HG03045 (cell line): ENCODE measurements around the gene CROCC2.

Experiments
- ATAC-seq: cut with Tn5 transposase; IDR thresholded peaks from one replicate; pipeline ENCODE4 v1.9.1; 2021; ENCODE audit warnings: mild to moderate bottlenecking, moderate library complexity; ENCODE audit not compliant: unreplicated experiment

CROCC2 gene

GRCh38 chr2:241008711-241009121 is 102.6 kb downstream of the CROCC2 start:
- ATAC-seq, result no peak

DNA sequence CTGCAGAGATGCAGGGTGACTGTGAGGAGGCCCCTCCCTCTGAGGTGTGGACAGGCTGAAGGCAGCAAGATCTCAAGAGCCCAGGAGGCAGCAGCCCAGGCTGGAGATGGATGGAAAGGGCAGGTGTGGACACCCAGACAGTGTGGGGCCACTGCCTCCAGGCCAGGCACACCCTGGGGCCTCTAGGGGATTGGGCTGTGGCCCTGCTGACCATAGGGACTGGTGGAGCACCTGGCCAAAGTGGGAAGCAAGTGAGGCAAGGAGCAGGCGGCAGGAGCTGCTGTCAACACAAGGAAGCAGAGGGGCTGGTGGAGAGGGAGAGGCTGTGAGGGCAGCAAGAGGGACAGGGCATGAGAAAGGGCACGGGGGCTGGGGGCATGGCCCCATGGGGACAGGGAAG is 103.1 kb downstream of the CROCC2 start:
- ATAC-seq, result no peak

DNA sequence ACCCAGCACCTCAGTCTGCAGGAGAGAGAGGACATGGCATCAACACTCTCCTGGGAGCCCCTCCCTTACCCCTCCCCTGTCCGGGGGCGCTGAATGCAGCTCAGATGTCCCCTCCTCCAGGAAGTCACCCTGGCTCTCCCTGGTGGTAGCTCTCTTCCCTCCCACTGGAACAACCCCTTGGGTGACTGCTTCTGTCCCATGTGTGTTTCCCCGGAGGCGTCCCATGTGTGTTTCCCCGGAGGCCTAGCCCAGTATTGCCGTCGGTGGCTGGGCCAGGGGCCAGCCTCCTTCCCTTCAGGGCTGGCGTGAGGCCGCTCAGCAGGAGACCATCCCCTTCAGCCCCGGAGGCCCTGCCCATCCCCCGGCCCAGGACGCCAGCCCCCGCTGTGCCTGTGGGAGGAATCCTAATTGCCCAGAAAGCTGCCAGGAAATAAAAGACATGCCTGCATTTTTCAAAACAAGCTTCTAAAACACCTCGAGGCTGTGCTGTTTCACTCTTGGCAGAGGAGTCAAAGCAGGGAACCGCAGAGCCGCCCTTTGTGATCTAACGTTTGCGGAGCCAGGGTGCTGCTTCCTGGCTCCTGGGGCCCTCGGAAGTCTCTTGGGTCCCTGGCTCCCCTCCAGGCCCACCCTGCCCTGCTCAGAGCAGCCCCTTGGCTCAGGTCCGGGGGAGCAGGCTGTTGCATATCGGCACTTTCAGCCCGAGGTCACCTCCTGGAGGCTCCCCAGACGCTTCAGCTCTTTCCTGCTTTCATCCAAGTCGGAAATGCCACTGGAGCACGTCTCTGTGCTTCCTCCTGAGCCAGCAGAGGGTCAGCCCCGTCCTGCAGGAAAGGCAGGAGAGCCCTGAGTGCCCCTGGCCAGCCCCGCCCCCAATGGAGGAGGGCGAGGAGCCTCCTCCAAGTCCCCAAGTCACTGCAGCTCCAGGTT is 103.7 kb downstream of the CROCC2 start:
- ATAC-seq, result no peak

- no peak for ATAC-seq
Observed at GRCh38 chr2:241010531-241011295, 104.6 kb downstream of the CROCC2 start.

DNA sequence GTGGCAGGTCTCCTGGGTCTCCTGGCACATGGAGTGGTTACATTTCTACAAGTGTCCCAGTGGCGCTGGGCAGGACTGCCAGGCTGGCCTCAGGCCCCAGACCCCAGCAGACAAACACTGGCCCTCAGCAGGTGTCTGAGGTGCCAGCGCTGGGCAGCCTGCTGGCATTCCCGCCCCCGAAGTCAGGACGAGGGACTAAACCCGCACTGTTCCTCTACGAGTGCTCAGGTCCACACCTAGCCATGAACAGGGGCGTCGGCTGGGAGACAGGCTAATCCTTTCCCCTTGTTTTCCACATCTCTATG is 105.1 kb downstream of the CROCC2 start:
- ATAC-seq, result no peak

- no peak for ATAC-seq
Observed at GRCh38 chr2:241011751-241012510, 105.8 kb downstream of the CROCC2 start.

- no peak for ATAC-seq
Observed at GRCh38 chr2:241014224-241014623, 108.1 kb downstream of the CROCC2 start.

GRCh38 chr2:241014764-241015163 is 108.6 kb downstream of the CROCC2 start:
- ATAC-seq, result no peak

GRCh38 chr2:241015439-241015838 is 109.3 kb downstream of the CROCC2 start:
- ATAC-seq, result no peak

DNA sequence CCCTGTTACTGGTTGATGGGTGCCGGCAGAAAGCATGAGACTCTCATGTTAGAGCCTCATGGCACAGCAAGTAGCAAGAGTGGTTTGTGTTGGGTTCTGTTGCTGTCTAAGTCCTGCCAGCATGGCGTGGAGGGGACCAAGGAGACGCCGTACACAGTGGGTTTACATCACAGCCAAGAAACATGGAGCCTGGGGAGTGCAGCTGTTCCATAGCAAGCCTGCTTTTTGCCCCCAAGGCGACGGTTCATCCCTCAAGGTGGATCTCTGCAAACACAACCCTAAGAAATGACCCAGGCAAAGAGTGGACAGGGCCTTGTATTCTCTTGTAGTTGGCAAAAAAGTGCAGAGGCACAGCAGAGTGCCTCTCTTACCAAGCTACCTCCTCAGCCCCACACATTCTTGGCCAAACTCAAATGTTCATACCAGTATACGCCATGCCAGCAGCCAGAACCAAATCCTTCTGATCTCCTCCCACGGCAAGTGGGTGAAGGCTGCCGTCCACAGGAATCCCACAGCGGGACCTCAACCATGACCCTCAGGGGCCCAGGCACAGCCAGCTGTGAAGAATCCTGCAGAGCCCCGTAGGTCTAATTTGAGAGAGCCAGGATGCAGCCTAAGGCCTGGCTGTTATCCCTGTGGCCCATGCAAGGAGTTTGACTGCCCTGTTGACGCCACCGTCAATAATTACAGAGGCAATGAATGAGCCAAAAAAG is 111.2 kb downstream of the CROCC2 start:
- ATAC-seq, result no peak

GRCh38 chr2:241018051-241018891 is 112.1 kb downstream of the CROCC2 start:
- no peak for ATAC-seq

GRCh38 chr2:241019441-241020139 is 113.5 kb downstream of the CROCC2 start:
- no peak for ATAC-seq

DNA sequence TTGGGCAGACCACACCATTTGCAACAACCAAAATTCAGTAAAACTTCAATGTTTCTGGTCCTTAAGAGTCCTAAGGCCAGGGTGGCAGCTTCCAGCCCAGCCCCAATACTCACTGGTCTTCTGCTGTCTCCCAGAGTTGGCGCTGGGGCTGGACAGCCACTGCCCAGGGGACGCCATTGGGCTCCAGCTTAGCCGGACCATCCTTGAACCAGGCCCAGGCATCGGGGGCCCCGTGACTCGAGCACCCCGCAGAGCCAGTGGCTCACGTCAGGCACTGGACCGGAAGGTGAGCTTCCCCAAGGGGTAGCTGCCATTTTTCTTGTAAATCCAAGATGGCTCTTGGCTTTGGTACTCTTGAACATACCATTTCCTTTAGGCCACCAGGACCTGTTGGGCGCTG is 114.1 kb downstream of the CROCC2 start:
- ATAC-seq, result no peak

DNA sequence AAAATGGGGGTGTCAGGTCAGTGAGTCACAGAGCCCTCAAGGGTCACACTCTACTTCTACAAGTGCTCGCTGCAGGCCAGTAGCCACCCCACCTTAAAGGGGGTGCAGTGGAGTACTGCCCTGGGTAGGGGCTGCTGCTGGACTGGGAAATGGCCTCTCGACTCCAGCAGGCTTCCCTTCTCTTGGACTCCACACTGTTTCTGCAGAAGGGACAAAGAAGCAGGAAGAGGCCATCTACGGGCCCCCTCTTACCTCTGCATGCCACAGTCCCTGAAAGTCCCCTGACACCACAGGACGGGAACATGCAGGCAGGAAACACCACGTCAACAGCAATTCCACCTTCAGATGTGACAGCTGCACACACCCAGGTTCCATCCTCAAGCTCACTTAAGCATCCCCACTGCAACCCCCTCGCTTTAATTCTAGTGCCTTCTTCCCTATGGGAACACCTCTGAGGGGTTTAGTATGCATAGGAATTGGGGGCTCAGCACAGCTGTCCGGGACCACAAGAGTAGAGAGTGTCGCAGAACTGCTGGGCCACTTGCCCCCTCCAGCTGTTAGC is 114.6 kb downstream of the CROCC2 start:
- no peak for ATAC-seq

DNA sequence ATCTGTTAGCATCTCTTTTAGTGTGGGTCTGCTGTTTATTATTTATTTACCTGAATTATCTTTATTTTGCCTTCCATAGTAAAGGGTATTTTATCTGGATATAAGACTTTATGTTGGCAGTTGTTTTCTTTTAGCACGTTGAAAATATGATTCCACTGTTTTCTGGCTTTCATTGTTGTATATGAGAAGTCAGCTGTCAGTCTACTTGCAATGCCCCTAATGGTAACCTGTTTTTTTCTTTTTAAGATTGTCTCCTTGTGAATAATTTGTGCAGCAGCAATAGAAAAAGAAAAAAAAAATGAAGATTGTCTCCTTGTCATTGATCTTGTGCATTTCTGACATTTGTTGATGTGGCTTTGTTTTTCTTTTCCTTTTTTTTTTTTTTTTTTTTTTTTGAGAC is 119.5 kb downstream of the CROCC2 start:
- no peak for ATAC-seq

GRCh38 chr2:241029599-241030332 is 123.6 kb downstream of the CROCC2 start:
- no peak for ATAC-seq

- ATAC-seq, result no peak
Observed at GRCh38 chr2:241030333-241030680, 124.2 kb downstream of the CROCC2 start.

DNA sequence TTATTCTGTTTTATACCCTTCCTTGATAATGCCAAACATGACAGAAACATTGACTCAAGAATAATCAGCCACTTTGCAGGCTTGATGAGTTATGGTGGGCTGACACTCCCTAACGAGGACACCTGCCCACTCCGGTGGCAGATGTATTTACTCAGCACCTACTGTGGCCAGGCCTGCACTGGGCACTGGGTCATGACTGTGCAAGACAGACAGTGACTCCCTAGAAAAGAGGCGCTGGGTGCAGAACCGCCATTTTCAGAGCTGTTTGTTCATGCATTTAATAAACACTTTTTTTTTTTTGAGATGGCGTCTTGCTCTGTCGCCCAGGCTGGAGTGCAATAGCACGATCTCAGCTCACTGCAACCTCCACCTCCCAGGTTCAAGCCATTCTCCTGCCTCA is 124.7 kb downstream of the CROCC2 start:
- ATAC-seq, result no peak
